Loucy (cell line): Measurements from ENCODE around the gene TMEM270.

ENCODE experiments used
- H2AFZ ChIP-seq: fragments of 200-600 bp; sonication (generic); 2 replicates; pipeline ENCODE4 v1.6.0; 2016; ENCODE audit warnings: antibody characterized with exemption, mild to moderate bottlenecking, low read length, moderate library complexity
- H3F3A ChIP-seq: fragments of 200-600 bp; 2 replicates; pipeline ENCODE4 v1.6.0; 2016; ENCODE audit warnings: antibody characterized with exemption, low read depth, mild to moderate bottlenecking
- H3K27me3 ChIP-seq: fragments of 200-600 bp; sonication (generic); 2 replicates; pipeline ENCODE4 v1.6.1; 2014; ENCODE audit warnings: low read length, mild to moderate bottlenecking; ENCODE audit not compliant: insufficient read depth, poor library complexity, severe bottlenecking
- H3K36me3 ChIP-seq: fragments of 200-600 bp; sonication (generic); 2 replicates; pipeline ENCODE4 v1.6.1; 2016; ENCODE audit warnings: low read length; ENCODE audit not compliant: insufficient read depth
- H3K4me1 ChIP-seq: fragments of 200-600 bp; sonication (generic); 2 replicates; pipeline ENCODE4 v1.5.1; 2014; ENCODE audit warnings: low read length, mild to moderate bottlenecking; ENCODE audit not compliant: insufficient read depth, poor library complexity, severe bottlenecking
- H3K4me2 ChIP-seq: fragments of 200-600 bp; sonication (generic); 2 replicates; pipeline ENCODE4 v1.6.0; 2014; ENCODE audit warnings: antibody characterized with exemption, low read length, low read depth, mild to moderate bottlenecking; ENCODE audit not compliant: poor library complexity, severe bottlenecking
- H3K4me3 ChIP-seq: fragments of 200-600 bp; sonication (generic); 2 replicates; pipeline ENCODE4 v1.5.1; 2014; ENCODE audit warnings: low read length, mild to moderate bottlenecking, mixed read lengths; ENCODE audit not compliant: poor library complexity, severe bottlenecking
- H3K79me2 ChIP-seq: fragments of 200-600 bp; sonication (generic); 2 replicates; pipeline ENCODE4 v1.6.1; 2014; ENCODE audit warnings: low read length; ENCODE audit not compliant: insufficient read depth
- H3K9ac ChIP-seq: fragments of 200-600 bp; sonication (generic); 2 replicates; pipeline ENCODE4 v1.6.0; 2014; ENCODE audit warnings: mild to moderate bottlenecking, low read depth, low read length, moderate library complexity; ENCODE audit not compliant: poor library complexity, severe bottlenecking
- H3K9me2 ChIP-seq: fragments of 200-600 bp; sonication (generic); replicated peaks from 2 replicates; pipeline ENCODE4 v1.6.1; 2016; ENCODE audit warnings: low read depth, low read length, mixed read lengths
- H3K9me3 ChIP-seq: fragments of 200-600 bp; sonication (generic); 2 replicates; pipeline ENCODE4 v1.6.1; 2014; ENCODE audit warnings: mild to moderate bottlenecking, antibody characterized with exemption, low read length, low read depth; ENCODE audit not compliant: insufficient read depth
- H4K20me1 ChIP-seq: fragments of 200-600 bp; sonication (generic); 2 replicates; pipeline ENCODE4 v1.6.0; 2014; ENCODE audit warnings: antibody characterized with exemption, low read length, mild to moderate bottlenecking; ENCODE audit not compliant: insufficient read depth, poor library complexity, severe bottlenecking
- EZH2phosphoT487 ChIP-seq: fragments of 200-600 bp; IDR thresholded peaks from 2 replicates; pipeline ENCODE4 v1.6.1; 2018; ENCODE audit warnings: antibody characterized with exemption, mild to moderate bottlenecking, moderate library complexity, borderline replicate concordance
- TF ChIP-seq, protein P1 (sequence below): fragments of 200-600 bp; sonication (generic); conservative IDR thresholded peaks from 2 replicates; pipeline ENCODE4 v1.5.1; 2014; ENCODE audit warnings: mild to moderate bottlenecking, antibody characterized with exemption, low read length

Gene TMEM270

GRCh38 chr7:73828972-73829371, 32.0 kb upstream of the TMEM270 start:
- Histone ChIP-seq H3K4me2 (no peak overlapping the region), H3K9me2 (no peaks in the 10 kb centered on the region), H3K9me3 (no peaks in the 10 kb centered on the region), H3K36me3 (no peaks in the 10 kb centered on the region), H3K79me2 (no peaks in the 10 kb centered on the region), H3F3A (no peaks in the 10 kb centered on the region; the same call in 1 of the 2 replicates), H3K27me3 (no peaks in the 10 kb centered on the region), H3K4me3 (no peak overlapping the region), H4K20me1 (no peaks in the 10 kb centered on the region), H3K4me1 (peaks cover 26% of the 10 kb centered on the region), H2AFZ (no peak overlapping the region), H3K9ac (no peak overlapping the region)
- TF ChIP-seq, protein P1, sequence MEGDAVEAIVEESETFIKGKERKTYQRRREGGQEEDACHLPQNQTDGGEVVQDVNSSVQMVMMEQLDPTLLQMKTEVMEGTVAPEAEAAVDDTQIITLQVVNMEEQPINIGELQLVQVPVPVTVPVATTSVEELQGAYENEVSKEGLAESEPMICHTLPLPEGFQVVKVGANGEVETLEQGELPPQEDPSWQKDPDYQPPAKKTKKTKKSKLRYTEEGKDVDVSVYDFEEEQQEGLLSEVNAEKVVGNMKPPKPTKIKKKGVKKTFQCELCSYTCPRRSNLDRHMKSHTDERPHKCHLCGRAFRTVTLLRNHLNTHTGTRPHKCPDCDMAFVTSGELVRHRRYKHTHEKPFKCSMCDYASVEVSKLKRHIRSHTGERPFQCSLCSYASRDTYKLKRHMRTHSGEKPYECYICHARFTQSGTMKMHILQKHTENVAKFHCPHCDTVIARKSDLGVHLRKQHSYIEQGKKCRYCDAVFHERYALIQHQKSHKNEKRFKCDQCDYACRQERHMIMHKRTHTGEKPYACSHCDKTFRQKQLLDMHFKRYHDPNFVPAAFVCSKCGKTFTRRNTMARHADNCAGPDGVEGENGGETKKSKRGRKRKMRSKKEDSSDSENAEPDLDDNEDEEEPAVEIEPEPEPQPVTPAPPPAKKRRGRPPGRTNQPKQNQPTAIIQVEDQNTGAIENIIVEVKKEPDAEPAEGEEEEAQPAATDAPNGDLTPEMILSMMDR, result no peak
- no peak for TF ChIP-seq EZH2phosphoT487

- TF ChIP-seq, protein P1, result no peak
- no peak for TF ChIP-seq EZH2phosphoT487
- no peaks in the 10 kb centered on the region for H4K20me1 ChIP-seq
- peaks cover 26% of the 10 kb centered on the region for H3K4me1 ChIP-seq
- H3K4me3 ChIP-seq, result no peak overlapping the region
- no peaks in the 10 kb centered on the region for H3K36me3 ChIP-seq
- H3K79me2 ChIP-seq, result no peaks in the 10 kb centered on the region
- H3K4me2 ChIP-seq, result no peak overlapping the region
- H3K9me3 ChIP-seq, result no peaks in the 10 kb centered on the region
- no peaks in the 10 kb centered on the region for H3K27me3 ChIP-seq
- no peaks in the 10 kb centered on the region; the same call in 1 of the 2 replicates for H3F3A ChIP-seq
- no peak overlapping the region for H2AFZ ChIP-seq
- no peak overlapping the region for H3K9ac ChIP-seq
- H3K9me2 ChIP-seq, result no peaks in the 10 kb centered on the region
Measured at GRCh38 chr7:73829505-73829904, 31.5 kb upstream of the TMEM270 start.

DNA sequence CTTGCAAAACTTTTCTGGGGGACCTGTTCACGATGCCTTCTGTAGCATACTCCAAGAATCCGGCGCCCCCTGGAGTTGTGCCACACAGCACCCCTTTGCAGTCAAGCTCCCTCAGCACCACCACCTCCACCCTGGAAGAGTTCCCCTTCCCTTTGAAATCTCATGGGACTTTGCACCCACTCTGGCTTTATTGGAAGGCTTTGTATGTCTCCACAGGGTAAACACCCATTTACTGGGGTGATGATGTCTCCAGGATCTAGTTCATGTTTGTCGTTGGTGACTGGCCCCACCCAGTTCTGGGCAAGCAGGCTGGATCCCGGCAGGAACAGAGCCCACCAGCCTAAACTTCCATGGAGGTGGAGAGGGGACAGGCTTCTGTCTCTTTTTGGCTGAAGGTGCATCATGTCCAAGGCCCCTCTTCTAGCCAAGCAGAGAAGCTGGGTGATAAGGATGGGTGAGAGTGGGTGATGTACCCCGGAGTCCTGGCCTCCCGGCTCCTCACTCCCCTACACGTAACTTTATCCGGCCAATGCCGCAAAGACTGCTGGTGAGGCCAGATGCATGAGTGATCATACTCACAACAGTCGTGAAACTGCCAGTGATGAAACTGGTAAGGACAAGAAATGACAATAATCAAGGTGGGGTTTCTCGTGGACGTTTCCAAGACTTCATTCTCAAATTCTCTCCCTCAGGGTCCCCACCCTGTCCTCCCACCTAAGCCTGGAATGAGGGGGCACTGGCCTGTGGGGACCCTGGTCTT, 30.9 kb upstream of the TMEM270 start:
- H3F3A ChIP-seq, result no peaks in the 10 kb centered on the region; the same call in 1 of the 2 replicates
- H3K4me1 ChIP-seq, result peaks cover 26% of the 10 kb centered on the region
- H3K9ac ChIP-seq, result no peak overlapping the region
- no peaks in the 10 kb centered on the region for H3K36me3 ChIP-seq
- H3K4me3 ChIP-seq, result no peak overlapping the region
- no peak overlapping the region for H3K4me2 ChIP-seq
- no peak for TF ChIP-seq EZH2phosphoT487
- TF ChIP-seq, protein P1, result peak; percentile 23
- no peak overlapping the region for H2AFZ ChIP-seq
- H3K27me3 ChIP-seq, result no peaks in the 10 kb centered on the region
- H3K9me3 ChIP-seq, result no peaks in the 10 kb centered on the region
- H3K79me2 ChIP-seq, result no peaks in the 10 kb centered on the region
- H3K9me2 ChIP-seq, result no peaks in the 10 kb centered on the region
- no peaks in the 10 kb centered on the region for H4K20me1 ChIP-seq
